Measurements from ENCODE around the gene ATP5F1D. TPM values are rescaled to one million over a fixed set of nuclear protein-coding genes. Genes with fewer than 3 reads are reported as not detected.

ATP5F1D gene
- total and polyA plus RNA-seq, 12 donors, result 15.6 to 1,534 (median 229) TPM

GRCh38 chr19:1239420-1239795 is 2.1 kb upstream of the ATP5F1D start:
- Histone ChIP-seq H3K27ac (peak overlapping the region in 4 of 5 donors; percentile 75 to 99 (median 93)), H3K27me3 (no peaks in the 10 kb centered on the region), H3K36me3 (replicated peaks in 1 of 2) (no peaks in the 10 kb centered on the region), H3K4me3 (no peak overlapping the region), H3K9me3 (replicated peaks in 1 of 3) (no peaks in the 10 kb centered on the region), H3K4me1 (replicated peaks in 1 of 2) (peaks cover 43 to 46% of the 10 kb centered on the region in 2 donors)
- intact Hi-C loops (cut with DNase I), result no loop called here
- no peak for TF ChIP-seq POLR2A (IDR thresholded peaks at IDR 0.05)
- no peak for TF ChIP-seq CTCF (IDR thresholded peaks at IDR 0.05)
- DNase-seq, result no peak
- WGBS, 4 donors, result 76 to 85% (median 84%) methylated on average over 3 to 11 of the region's 11 CpGs

GRCh38 chr19:1239796-1240737 is 1.5 kb upstream of the ATP5F1D start:
- Histone ChIP-seq H3K4me1 (replicated peaks in 1 of 2) (peaks cover 49 to 53% of the 10 kb centered on the region in 2 donors), H3K4me3 (peak overlapping the region in 1 of 4 donors; percentile 41), H3K27me3 (no peaks in the 10 kb centered on the region), H3K27ac (peak overlapping the region in 4 of 5 donors; percentile 75 to 99 (median 93)), H3K36me3 (replicated peaks in 1 of 2) (no peaks in the 10 kb centered on the region), H3K9me3 (replicated peaks in 1 of 3) (no peaks in the 10 kb centered on the region)
- peak; percentile 83 to 94 (median 89) for DNase-seq
- intact Hi-C loops (cut with DNase I), result no loop called here
- no peak for TF ChIP-seq POLR2A (IDR thresholded peaks at IDR 0.05)
- TF ChIP-seq CTCF (IDR thresholded peaks at IDR 0.05), result peak; percentile 33 to 99 (median 74)
- 0 to 22% (median 12%) methylated on average over 30 to 84 of the region's 84 CpGs for WGBS, 4 donors

- Histone ChIP-seq H3K4me1 (replicated peaks in 1 of 2) (peaks cover 58 to 62% of the 10 kb centered on the region in 2 donors), H3K27ac (peak overlapping the region in 3 of 5 donors; percentile 89 to 99 (median 97)), H3K9me3 (replicated peaks in 1 of 3) (no peaks in the 10 kb centered on the region), H3K27me3 (no peaks in the 10 kb centered on the region), H3K36me3 (replicated peaks in 1 of 2) (no peaks in the 10 kb centered on the region), H3K4me3 (peak overlapping the region in 1 of 4 donors; percentile 91)
- intact Hi-C loops (cut with DNase I), result no loop called here
- WGBS, 4 donors, result 61 to 69% (median 66%) methylated on average over 6 to 15 of the region's 15 CpGs
- DNase-seq, result peak in 3 of 7 donors; percentile 51 to 75 (median 59)
- TF ChIP-seq CTCF (IDR thresholded peaks at IDR 0.05), result no peak
- TF ChIP-seq POLR2A (IDR thresholded peaks at IDR 0.05), result no peak
Observed at GRCh38 chr19:1240925-1241324, 626 bp upstream of the ATP5F1D start.

Data from adrenal gland (tissue), 12 donors.